ENCODE data around the gene FAM111A. TPM values are rescaled to one million over a fixed set of nuclear protein-coding genes. Genes with fewer than 3 reads are reported as not detected.
"Not testable (repeated sequence)": the region's sequence is repeated elsewhere in the genome, so short reads cannot be mapped to it uniquely, and the experiment has no call there.

Gene FAM111A, protein sequence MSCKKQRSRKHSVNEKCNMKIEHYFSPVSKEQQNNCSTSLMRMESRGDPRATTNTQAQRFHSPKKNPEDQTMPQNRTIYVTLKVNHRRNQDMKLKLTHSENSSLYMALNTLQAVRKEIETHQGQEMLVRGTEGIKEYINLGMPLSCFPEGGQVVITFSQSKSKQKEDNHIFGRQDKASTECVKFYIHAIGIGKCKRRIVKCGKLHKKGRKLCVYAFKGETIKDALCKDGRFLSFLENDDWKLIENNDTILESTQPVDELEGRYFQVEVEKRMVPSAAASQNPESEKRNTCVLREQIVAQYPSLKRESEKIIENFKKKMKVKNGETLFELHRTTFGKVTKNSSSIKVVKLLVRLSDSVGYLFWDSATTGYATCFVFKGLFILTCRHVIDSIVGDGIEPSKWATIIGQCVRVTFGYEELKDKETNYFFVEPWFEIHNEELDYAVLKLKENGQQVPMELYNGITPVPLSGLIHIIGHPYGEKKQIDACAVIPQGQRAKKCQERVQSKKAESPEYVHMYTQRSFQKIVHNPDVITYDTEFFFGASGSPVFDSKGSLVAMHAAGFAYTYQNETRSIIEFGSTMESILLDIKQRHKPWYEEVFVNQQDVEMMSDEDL
- total RNA-seq (2014; rRNA removed; shearing (Covaris generic)), result 118 and 159 TPM in 2 replicates

DNA sequence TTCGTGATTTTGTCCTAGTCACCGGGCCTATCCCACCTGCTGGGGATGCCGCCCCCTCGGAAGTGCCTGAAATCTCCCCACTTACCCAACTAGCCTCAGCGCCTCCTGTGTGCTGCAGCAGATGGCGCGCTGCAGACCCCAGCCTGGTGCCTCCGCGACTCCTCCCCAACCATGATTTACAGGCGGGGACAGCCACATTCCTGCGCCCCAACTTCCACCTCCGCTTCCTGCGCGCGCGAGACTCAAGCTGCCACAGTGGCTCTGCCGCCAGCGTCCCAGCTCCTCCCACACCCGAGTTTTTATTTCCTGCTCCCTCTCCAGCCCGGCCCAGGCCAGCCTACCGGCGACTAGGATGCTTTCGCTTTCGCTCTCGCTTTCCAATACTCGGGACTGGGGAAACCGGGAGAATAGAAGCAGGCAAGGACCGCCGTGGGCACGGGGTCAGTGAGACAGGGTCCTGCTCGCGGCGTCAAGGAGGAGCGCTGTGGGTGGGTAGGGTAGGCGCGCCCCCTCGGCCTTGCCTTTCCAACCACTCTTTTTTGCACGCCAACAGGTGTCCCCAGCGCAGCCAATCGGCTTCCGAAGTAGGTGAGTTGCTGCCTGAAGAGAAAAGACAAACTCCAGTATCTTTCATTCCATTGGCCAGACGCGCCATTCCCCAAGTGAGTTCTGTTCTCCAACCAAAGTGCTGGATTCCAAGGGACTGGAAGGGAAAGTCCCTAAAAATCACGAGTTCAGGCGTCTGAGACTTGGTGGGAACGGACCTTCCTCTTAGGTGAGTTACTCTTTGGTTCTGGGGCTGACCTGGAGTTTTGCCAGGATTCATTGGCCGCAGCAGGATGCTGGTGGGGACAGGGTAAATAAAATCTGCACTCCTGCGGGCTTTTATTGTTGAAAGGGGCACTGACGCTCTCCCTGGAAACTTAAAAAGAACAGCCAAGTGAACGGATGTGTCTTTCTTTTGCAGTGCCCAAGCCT is at the start of gene FAM111A:
Gene FAM111A, plus strand, starts transcription at position 327 of the 978 bp plus-strand sequence. CDS start 6,017 bp downstream, outside the sequence.
- DNase-seq (ENCODE audit: low read depth), result peak; percentile 96

DNA sequence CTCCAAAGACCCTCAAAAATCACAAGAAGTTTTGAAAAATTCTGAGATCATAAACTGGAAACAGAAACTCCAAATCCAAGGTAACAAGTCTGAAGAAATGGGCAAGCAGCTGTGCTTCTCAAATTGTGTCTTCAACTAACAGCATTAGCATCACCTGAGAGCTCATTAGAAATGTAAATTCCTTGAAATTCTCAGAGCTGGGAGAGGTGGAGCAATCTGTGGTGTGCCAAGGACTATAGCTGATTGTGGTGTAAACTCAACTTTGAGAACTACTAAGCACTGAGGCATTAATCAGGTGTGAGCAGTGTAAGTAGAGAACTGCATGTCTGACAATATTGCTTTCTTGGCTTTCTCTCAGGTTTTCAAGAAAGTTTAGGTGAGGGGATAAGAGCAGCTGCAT is 49.1 kb upstream of the FAM111A start:
- not testable (repeated sequence) for DNase-seq (ENCODE audit: low read depth)

DNA sequence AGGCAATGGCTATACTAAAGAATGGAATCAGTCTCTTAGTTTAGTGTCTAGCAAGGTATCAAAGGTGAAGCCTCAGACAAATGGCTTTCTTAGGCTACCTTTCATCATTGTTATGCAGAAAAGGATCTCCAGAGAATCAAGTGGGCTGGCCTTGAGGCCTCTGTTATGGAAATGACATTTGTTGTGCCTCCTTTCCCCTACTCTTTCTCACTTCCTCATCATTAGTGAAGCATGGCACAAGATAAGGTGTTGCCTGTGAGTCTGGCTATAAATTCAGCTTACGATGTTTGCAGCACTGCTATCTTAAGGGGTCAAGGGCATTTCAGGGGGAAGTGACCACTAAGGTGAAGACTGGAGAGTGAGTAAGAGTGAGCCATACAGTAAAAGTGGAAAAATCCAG is 47.4 kb upstream of the FAM111A start:
- not testable (repeated sequence) for DNase-seq (ENCODE audit: low read depth)

DNA sequence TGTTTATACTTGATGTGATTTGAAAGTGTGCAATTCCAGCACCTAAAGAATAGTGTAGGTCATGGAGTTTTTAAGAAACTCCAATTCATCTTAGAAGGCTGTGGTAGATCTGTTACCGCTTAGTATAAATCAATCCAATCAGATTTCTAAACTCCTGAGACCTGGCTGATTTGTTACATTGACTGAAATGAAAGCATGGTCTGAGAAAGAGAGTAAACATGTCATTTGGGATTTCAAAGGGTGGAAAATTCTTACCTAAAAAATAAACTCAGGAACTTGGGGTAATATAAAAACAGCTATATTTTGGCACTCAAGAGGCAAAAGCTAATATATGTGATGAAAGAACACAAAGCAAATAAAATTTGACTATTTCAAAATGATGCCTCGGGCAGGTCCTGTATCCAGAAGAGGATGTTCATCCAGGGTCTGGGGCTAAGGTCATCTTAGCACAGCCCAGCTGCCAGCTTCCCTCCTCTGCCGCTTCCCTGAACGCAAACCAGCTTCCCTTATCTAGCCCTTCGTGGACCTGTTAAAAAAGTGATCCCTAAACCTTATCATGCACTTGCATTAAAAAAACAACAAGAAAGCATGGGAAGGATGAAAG is 46.6 kb upstream of the FAM111A start:
- not testable (repeated sequence) for DNase-seq (ENCODE audit: low read depth)

DNA sequence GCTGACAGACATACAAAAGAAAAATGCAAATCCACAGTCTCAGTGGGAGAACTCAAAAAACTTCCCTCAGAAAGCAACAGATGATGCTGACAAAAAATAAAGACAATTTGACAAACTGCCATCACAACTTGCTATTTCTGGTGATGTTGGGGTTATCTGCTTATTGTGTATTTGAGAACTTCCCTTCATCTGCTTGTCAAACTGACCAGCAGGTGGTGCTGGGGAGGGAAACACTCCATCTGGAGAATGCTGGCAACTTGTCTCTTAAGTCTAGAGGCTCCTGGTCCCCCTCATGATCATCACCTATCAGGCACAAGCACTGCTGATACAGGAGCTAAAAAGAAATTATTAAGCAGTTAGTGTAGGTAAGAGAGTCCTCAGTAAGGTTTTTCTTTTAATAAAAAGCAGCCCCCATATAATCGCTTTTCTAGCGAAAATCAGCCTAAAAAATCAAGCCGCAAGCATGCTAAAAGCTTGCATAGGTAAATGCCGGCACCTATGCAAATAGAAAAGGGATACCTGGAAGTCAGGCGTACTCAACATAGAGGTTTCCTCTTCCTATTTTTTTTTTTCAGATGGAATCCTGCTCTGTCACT is 45.4 kb upstream of the FAM111A start:
- peak; percentile 57 for DNase-seq (ENCODE audit: low read depth)

DNA sequence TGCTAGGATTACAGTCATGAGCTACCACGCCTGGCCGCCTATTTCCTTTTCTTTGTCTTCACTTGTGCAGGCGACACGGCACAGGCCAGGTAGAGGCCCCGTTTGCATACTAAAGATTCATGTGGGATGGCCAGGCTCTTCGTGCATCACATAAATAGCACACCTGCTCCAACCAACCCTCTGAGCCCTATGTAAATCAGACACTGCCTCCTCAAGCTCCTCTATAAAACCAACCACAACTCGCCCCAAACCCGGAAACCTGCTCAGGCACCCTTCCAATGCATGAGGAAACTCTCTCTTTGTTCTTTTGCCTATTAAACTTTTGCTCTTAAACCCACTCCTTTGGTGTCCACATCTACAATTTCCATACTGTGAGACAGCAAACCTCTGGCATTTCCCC is 44.7 kb upstream of the FAM111A start:
- DNase-seq (ENCODE audit: low read depth), result not testable (repeated sequence)

DNA sequence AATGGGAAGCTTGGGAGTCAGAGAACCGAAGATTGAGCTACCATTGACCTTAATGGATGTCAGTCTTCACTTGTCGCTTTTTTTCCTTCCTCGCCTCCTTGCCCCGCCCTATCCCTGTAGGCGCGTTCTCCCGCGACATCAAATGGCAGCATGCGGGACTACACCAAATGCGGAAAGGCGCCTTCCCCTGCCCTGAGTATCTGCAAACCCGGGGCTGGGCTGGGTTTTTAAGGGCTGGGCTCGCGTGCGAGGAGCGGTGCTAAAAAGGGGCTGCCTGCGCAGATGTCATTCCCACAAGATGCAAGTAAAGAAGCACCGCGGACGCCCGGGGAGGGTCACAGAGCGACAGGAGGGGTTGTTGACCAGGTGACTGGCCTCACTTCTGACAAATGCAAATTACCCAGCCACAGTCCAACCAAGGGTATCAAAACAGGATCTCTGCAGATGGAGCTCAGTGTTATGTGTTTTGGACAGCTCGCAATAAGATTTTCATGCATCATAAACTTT is 40.3 kb upstream of the FAM111A start:
- DNase-seq (ENCODE audit: low read depth), result peak; percentile 27

DNA sequence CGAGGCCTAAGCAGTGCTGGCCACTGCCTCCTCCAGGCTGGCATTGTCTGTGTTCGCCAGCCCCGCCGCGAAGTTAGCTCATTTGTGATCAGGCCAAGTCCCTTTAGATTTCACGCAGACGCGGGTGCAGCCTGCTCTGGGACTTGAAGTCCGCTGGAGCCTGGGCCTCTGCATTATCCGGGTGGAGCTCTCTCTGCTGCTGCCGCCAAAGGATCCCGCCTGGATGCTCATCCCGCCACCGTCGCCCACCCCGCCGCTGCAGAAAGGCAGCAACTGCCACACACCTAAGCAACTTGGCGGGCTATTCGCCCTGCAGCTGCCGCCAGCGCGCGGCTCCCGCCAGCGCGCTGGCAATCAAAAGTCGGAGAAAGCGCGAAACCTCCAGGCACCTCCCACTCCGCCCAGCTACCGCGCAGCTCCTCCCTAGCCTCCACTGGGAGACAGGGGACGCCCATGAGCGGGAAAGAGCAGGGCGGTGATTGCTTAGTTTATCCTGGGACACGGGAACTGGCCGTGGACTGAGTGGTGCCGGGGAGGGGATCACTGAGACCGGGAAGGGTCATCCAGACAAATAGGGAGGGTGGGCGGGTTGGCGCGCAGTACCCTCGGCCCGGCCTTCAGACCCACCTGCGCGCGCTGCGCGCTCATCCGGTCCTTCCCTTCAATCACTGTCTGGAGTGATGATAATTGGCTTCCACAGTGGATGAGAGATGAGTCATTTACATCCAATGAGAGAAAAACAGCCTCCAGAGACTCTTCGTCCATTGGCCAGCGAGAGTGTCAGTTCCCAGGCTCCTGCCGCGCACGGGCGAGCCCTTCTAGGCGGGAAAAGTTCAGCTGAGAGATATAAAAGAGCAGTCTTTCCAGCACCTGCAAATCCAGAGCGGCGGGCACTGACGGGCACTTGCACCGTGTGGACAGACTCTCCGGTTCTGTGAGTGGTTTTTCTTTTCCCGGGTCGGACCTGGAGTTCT is 36.0 kb upstream of the FAM111A start, which contains the start of gene FAM111B:
Gene FAM111B, plus strand, starts transcription at position 875 of the 974 bp plus-strand sequence. CDS start 2,389 bp downstream, outside the sequence.
- DNase-seq (ENCODE audit: low read depth), result peak; percentile 98

DNA sequence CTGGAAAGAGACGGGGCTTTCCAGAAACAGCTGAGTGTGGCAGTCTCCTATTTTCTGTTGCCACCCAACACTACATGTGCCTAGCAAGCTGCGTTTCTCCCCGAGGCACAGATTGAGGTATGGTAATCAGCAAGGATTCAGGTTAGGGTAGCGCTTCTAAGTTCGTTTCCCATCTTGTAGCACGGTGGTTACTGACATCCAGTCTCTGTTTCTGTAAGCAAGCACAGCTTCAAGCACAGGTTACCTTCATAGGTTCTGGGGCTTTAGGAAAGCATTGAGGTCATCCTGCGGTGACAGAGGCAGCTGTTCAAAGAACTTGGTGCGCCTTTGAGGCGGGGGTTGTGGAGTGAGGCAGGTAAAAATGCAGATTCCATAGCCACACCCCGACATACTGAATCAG is 34.9 kb upstream of the FAM111A start:
- not testable (repeated sequence) for DNase-seq (ENCODE audit: low read depth)

DNA sequence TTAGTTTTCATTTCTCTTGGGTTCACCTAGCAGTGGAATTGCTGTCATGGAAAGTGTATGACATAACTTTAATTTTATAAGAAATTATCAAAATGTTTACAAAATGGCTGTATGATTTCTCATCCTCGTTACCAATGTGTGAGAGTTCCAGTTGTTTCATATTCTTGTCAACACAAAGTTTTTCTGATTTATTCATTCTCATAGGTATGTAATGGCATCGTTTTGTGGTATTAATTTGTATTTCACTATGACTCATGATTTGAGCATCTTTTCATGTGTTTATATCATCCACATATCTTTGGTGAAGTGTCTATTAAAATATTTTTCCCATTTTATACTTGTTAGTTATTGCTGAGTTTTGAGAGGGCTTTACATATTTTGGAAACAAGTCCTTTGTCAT is 30.2 kb upstream of the FAM111A start:
- no peak for DNase-seq (ENCODE audit: low read depth)

DNA sequence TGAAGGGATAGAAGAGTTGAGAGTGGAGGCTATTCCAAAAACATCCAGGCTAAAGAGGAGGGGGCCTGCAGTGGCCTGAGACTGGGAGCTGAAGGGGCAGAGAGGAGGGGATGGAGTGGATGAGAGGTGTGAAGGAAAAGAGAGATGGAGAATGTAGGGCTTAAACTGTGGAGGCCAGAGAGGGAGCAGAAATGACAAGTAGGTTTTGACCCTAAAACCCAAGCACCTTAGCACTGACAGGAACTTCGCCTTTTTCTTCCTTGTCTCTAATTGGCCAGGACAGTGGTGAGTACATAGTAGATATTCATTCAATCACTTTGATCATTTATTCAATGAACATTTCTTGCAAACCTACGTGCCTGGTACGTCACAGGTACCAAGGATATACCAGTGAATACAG is 28.3 kb upstream of the FAM111A start:
- no peak for DNase-seq (ENCODE audit: low read depth)

DNA sequence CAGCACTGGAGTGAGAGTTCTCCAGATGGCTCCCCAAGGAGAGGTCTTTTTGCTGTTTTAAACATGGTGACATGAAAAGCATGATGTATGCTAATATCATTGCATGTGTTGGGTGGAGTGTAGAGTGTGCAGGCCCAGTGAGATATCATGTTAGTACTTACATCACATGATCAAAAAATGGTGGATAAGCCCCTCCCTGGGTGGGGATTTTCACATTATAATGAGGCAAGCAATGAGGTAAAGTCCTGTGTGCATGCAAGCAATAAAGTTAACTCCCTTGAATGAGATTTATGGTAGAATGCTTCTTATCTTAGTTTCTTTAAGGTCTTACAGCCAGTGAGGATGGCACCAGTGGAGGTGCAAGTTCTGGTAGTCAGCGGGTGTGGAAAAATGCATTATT is 27.1 kb upstream of the FAM111A start:
- no peak for DNase-seq (ENCODE audit: low read depth)

DNA sequence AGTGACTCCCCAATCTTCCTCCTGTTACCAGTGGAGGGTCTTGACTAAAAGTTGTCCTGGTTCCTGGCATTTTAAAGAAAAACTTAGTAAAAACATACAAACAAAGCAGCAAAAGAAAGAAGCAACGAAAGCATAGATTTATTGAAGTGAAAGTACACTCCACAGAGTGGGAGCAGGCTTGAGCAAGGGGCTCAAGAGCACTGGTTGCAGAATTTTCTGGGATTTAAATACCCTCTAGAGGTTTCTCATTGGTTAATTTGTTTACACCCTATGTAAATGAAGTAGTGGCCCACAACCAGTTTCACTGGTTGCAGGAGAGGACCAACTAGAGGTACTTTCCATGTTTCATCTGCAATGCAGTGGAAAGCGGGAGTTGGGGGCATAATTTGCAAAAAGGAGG is 24.9 kb upstream of the FAM111A start:
- no peak for DNase-seq (ENCODE audit: low read depth)

DNA sequence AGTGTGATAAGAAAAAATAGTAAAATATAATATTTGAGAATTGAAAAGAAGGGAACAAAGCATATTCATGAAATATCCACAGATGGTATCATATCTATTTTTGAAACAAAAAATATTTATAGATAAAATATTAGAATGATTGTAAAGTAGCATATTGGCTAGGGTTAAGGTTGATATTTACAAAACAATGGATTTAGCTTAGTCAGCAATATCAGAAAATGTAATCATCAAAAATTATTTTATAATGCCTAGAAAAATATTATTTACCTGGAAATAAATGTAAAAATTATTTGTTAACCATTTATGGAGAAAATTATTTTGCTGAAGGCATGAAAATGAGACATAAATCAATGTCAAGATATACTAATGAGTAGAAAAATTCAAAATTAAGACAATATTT is 22.8 kb upstream of the FAM111A start:
- no peak for DNase-seq (ENCODE audit: low read depth)

DNA sequence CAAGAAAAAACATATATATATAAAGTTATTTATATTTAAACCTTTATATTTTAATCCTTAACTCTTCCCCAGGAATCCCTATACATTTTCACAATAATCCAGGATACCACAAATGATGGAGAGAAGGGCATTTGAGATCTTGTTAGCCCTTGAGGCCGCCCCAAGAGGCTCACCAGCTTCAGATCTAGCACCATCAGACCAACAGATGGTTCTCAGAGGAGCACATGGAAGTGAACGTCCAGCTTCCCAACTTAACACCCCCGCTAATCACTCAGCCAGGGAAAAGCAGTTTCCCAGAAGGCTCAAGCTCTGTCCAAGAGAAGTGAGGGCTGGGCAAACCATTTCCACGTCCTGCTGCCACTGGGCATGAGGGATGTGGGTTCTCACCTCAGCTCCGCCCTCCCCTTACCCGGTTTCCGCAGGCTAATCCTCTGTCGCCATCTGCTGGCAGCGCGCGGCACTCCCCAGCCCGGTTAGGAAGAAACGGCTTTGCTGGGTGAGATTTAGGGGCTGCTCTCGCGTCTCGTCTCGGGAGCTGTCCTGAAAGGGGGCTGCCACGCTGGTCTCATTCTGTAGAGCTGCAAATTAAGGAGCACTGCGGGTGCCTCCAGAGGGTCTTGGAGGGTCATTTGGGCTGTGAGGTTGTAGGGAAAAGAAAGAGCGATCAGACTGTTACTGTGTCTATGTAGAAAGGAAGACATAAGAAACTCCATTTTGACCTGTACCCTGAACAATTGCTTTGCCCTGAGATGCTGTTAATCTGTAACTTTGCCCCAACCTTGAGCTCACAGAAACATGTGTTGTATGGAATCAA is 6.8 kb upstream of the FAM111A start:
- DNase-seq (ENCODE audit: low read depth), result peak; percentile 65

DNA sequence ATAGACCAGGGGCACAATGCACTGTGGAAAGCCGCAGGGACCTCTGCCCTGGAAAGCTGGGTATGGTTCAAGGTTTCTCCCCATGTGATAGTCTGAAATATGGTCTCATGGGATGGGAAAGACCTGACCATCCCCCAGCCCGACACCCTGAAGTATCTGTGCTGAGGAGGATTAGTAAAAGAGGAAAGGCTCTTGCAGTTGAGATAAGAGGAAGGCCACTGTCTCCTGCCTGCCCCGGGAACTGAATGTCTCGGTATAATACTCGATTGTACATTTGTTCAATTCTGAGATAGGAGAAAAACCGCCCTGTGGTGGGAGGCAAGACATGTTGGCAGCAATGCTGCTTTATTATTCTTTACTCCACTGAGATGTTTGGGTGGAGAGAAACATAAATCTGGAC is 6.1 kb upstream of the FAM111A start:
- DNase-seq (ENCODE audit: low read depth), result not testable (repeated sequence)

DNA sequence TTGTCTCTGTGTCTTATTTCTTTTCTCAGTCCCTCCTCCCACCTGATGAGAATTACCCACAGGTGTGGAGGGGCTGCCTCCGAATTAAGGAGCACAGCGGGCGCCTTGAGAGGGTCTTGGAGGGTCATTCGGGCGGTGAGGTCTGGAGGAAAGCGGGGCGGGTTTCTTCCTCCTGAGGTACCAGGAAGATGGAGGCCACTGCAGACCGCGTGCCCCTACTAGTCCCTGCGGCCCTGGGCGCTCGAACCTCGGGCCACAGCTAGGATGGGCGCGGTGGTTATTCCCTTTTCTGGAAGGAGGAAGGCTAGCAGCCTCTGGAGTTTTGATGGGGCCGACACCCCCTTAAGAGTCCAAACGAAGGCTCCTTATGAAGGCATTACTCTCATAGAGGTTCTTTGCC is 5.5 kb upstream of the FAM111A start:
- DNase-seq (ENCODE audit: low read depth), result no peak

DNA sequence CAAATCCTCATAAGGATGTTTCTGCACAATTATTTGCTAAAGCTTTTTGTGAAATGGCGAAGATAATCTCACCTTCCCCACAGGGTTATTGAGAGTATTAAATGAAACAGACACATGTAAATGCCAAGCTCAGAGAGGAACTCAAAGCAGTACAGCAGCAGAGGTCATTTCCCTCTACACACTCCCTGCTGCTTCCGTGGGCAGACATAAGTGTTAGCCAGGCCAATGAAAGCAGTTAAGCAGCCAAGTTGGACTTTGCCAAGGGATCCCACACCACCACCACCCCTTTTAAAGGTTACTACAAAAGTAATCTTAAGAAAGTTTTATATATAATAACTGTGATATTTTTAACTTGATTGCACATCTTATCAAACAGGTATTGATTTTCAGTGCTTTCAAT is 4.0 kb upstream of the FAM111A start:
- no peak for DNase-seq (ENCODE audit: low read depth)

DNA sequence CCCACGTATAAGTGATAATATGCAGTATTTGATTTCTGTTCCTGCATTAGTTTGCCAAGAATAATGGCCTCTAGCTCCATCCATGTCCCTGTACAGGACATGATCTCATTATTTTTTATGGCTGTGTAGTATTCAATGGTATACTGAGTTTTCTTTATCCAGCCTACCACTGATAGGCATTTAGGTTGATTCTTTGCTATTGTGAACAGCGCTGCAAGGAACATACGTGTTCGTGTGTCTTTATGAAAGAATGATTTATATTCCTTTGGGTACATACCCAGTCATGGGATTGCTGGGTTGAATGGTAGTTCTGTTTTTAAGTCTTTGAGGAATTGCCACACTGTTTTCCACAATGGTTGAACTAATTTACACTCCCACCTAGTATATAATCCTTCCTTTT is 1.5 kb upstream of the FAM111A start:
- no peak for DNase-seq (ENCODE audit: low read depth)

Measured in M059J (cell line).